ENCODE measurements around the gene THSD8. TPM values are rescaled to one million over a fixed set of nuclear protein-coding genes. Genes with fewer than 3 reads are reported as not detected.

The THSD8 gene
- total RNA-seq, 2 donors from 2014 or later, result not detected

DNA sequence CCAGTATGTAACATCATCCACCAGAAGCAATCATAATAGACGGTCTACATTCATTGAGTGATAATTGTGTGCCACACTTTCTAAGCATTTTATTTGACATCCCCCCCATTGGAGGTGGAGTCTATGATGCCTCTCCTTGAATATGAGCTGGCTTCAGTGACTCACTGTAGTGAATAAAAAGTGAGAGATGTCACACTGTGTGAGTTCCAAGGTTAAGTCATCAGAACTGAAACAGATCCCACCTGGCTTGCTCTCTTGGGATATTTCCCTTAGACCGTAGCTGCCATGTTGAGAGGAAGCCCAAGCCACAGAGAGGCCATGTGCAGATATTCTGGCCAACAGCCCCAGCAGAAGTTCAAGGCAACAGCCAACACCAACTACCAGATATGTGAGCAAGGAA, 19.9 kb downstream of the THSD8 start:
- no peak for TF ChIP-seq CTCF (IDR thresholded peaks at IDR 0.05)
- no peak overlapping the region for H3K27ac ChIP-seq
- H3K4me1 ChIP-seq (ENCODE audit: control insufficient read depth in 1 of 2, low read depth in 2 of 2), result peaks cover 0 to 3% of the 10 kb centered on the region in 2 donors
- no peaks in the 10 kb centered on the region for H3K27me3 ChIP-seq (replicated peaks; ENCODE audit: insufficient read depth)
- DNase-seq (ENCODE audit: low spot score) (no peak), ATAC-seq (ENCODE audit: insufficient number of reproducible peaks, low FRiP score, low read depth) (no peak)
- H3K36me3 ChIP-seq, result no peaks in the 10 kb centered on the region
- H3K4me3 ChIP-seq, result no peak overlapping the region
- no peaks in the 10 kb centered on the region for H3K9me3 ChIP-seq

GRCh38 chr19:12825254-12826131, 23.6 kb downstream of the THSD8 start:
- peaks cover 0 to 3% of the 10 kb centered on the region in 2 donors for H3K4me1 ChIP-seq (ENCODE audit: control insufficient read depth in 1 of 2, low read depth in 2 of 2)
- TF ChIP-seq CTCF (IDR thresholded peaks at IDR 0.05), result no peak
- no peaks in the 10 kb centered on the region for H3K9me3 ChIP-seq
- H3K27me3 ChIP-seq (replicated peaks; ENCODE audit: insufficient read depth), result peaks cover 8% of the 10 kb centered on the region
- DNase-seq (ENCODE audit: low spot score), result no peak
- no peaks in the 10 kb centered on the region for H3K36me3 ChIP-seq
- H3K4me3 ChIP-seq, result no peak overlapping the region
- no peak for ATAC-seq (ENCODE audit: insufficient number of reproducible peaks, low FRiP score, low read depth)
- no peak overlapping the region for H3K27ac ChIP-seq

DNA sequence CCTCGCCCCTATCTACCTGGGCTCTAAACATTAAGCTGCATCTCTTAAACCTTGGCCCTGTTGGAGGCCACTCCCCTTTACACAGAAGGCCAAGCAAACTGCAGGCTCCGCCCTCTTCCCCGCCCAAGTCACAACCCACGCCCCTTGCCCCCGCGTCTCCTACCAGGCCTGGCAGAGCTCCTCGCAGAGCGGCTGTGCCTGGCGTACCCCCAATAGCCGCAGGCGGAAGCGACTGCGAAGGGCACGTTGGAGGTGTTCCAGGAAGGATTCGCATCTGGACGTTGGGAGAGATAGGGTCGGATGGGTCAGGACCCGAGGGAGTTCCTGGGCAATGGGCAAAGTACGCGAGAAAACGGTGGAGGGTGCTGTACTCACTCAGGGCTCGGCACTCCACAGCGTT, 26.6 kb downstream of the THSD8 start:
- Histone ChIP-seq H3K36me3 (no peaks in the 10 kb centered on the region), H3K4me1 (ENCODE audit: control insufficient read depth in 1 of 2, low read depth in 2 of 2) (peaks cover 0 to 3% of the 10 kb centered on the region in 2 donors), H3K9me3 (no peaks in the 10 kb centered on the region), H3K27me3 (replicated peaks; ENCODE audit: insufficient read depth) (peaks cover 13% of the 10 kb centered on the region), H3K4me3 (no peak overlapping the region), H3K27ac (no peak overlapping the region)
- TF ChIP-seq CTCF (IDR thresholded peaks at IDR 0.05), result no peak
- ATAC-seq (ENCODE audit: insufficient number of reproducible peaks, low FRiP score, low read depth), result no peak
- no peak for DNase-seq (ENCODE audit: low spot score)

- no peaks in the 10 kb centered on the region for H3K9me3 ChIP-seq
Measured at GRCh38 chr19:12833418-12833737, 31.5 kb downstream of the THSD8 start.

More at GRCh38 chr19:12833418-12833737, 31.5 kb downstream of the THSD8 start:
- Histone ChIP-seq H3K4me3 (no peak overlapping the region), H3K27ac (no peak overlapping the region), H3K36me3 (no peaks in the 10 kb centered on the region), H3K27me3 (replicated peaks; ENCODE audit: insufficient read depth) (peaks cover 45% of the 10 kb centered on the region), H3K4me1 (ENCODE audit: control insufficient read depth in 1 of 2, low read depth in 2 of 2) (peaks cover 2 to 9% of the 10 kb centered on the region in 2 donors)
- DNase-seq (ENCODE audit: low spot score), result no peak
- no peak for TF ChIP-seq CTCF (IDR thresholded peaks at IDR 0.05)
- no peak for ATAC-seq (ENCODE audit: insufficient number of reproducible peaks, low FRiP score, low read depth)

Data from thoracic aorta (tissue), 2 donors.